GM19035 (cell line): ENCODE measurements around the gene ZDHHC11B.

Experiments
- ATAC-seq: cut with Tn5 transposase; IDR thresholded peaks from one replicate; pipeline ENCODE4 v1.9.1; 2021; ENCODE audit not compliant: unreplicated experiment

The ZDHHC11B gene

GRCh38 chr5:664343-664993 is 120.1 kb downstream of the ZDHHC11B start:
- ATAC-seq, result no peak

- no peak for ATAC-seq
Observed at GRCh38 chr5:663436-664342, 120.8 kb downstream of the ZDHHC11B start.

GRCh38 chr5:662751-663435 is 121.6 kb downstream of the ZDHHC11B start:
- ATAC-seq, result no peak

- ATAC-seq, result no peak
Observed at GRCh38 chr5:661891-662750, 122.4 kb downstream of the ZDHHC11B start.

- no peak for ATAC-seq
Observed at GRCh38 chr5:660491-661030, 124.0 kb downstream of the ZDHHC11B start.
